HG03442 (cell line): Measurements from ENCODE around the gene RAB11A.

Experiments used
- ATAC-seq: cut with Tn5 transposase; IDR thresholded peaks from one replicate; pipeline ENCODE4 v1.9.1; 2021; ENCODE audit warnings: mild to moderate bottlenecking, moderate library complexity; ENCODE audit not compliant: unreplicated experiment

RAB11A gene

DNA sequence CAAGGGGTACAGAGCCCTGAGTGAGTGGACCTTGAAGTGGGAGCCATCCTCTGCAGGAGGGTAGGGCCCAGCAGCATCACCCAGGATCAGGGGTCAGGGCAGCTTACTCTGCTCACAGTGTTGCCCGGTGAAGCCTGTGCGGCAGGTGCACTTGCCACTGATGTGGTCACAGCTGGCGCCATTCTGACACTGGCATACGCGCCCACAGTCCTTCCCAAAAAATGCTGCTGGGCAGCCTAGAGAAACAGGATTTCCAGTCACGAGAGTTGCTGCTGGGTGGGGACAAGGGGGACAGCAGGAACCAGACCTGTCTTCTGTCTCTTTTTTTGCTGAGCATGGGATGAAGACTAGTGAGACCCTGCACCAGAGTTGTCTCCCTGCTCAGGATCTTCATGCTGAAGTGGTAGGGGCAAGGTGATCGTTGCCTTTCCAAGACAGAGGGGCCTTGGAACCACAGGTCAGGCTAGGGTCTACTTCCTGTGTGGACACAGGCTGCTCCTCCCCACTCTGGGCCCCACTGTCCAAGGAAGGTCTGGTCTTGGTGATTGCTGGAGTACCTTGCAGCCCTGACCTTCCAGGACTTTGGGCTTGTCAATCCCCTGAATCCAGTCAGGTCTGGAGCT, 46.9 kb downstream of the RAB11A start:
- no peak for ATAC-seq

DNA sequence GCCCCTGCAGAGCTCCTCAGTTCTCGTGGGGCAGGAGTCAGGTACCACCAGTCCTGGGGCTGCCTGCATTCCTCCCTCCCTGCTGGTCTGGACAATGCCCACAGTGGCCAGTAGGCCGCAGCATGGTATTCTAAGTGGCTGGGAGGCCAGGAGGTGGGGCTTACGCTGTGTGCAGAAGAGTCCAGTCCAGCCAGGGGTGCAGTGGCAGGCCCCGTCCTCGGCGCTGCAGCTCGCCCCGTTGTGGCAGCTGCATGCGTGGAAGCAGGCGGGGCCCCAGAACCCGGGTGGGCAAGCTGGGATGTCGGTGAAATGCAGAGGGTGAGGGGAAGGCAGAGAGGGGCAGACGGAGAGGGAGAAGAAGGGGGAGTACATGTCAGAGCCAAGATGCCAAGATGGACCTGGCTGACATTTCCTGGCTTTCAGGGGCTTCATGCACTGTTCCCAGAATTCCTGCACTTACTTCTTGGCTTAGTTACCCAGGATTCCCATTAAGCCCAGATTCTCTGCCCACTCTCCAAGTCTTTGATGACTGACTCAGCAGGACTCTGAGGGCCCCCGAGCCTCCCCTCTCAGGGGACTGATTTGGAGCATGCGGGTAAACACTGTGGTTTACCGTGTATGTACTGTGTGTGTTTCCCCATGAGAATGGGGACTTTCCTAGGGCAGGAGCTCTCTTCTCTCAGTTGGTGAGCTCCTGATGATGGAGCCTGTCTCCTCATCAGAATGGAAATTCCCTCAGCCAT, 47.5 kb downstream of the RAB11A start:
- peak; percentile 58 for ATAC-seq

- peak; percentile 8 for ATAC-seq
Observed at GRCh38 chr15:65917407-65917756, 48.1 kb downstream of the RAB11A start.

DNA sequence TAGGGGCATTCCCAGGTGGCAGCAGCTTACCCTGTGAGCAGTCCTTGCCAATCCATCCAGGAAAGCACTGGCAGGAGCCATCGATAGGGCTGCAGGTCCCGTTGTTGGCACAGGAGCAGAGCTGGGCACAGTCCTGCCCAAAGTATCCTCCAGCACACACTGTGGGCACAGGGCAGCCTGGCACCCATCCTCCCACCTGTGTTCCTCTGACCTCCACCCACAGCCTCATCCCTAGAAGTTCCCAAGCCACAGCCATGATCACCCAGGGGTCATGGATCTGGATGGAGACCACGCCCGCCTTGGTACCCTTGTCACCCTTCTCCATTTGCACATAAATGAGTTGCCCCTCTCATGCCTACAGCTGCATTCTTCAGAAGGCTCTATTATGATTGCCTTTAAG, 48.6 kb downstream of the RAB11A start:
- no peak for ATAC-seq

GRCh38 chr15:65918357-65918920, 49.1 kb downstream of the RAB11A start:
- no peak for ATAC-seq

DNA sequence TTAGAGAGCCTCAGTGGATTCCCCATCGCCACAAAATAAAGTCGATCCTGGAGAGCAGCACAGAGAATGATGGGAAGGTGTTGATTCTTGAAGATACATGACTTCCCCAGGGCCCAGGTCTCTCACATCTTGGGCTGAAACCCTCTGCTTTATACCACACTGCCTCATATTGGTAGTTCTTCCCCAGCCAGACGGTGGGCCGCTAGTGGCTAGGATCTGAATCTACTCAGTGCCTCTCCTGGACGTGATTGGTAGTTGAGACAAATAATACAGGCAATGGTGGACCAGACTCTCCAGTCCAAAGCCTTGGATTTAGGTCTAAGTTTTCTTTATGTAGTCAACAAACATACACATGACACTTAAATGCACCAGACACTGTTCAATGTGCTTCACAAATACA, 49.7 kb downstream of the RAB11A start:
- ATAC-seq = no peak

DNA sequence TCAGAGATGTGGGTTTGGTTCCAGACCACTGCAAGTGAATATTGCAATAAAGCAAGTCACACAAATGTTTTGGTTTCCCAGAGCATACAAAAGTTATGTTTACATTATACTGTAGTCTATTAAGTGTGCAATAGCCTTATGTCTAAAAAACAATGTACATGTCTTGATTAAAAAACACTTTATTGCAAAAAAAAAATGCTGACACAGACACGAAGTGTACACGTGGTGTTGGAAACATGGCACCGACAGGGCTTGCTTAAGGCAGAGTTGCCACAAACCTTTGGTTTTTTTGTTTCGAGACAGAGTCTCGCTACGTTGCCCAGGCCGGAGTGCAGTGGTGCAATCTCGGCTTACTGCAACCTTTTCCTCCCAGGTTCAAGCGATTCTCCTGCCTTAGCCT, 50.1 kb downstream of the RAB11A start:
- no peak for ATAC-seq

DNA sequence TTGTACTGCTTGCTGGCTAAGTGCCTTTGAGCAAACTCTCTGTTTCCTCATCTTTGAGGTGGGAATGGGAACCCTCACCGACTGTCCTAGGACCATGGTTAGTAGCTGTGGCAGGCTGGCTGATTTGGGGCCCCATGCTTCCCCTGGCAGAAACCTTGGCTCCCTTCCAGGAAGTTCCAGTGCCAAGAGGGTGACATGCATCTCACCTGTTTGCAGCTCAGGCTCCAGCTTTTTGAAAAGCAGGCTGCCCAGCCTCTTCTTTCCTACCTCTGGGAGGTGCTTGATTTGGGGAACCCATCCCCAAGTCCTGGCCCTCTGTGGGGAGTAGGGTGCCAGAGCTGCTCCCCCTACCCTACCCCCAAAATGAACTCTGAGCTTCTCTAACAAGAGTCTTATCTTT, 50.8 kb downstream of the RAB11A start:
- ATAC-seq = no peak

DNA sequence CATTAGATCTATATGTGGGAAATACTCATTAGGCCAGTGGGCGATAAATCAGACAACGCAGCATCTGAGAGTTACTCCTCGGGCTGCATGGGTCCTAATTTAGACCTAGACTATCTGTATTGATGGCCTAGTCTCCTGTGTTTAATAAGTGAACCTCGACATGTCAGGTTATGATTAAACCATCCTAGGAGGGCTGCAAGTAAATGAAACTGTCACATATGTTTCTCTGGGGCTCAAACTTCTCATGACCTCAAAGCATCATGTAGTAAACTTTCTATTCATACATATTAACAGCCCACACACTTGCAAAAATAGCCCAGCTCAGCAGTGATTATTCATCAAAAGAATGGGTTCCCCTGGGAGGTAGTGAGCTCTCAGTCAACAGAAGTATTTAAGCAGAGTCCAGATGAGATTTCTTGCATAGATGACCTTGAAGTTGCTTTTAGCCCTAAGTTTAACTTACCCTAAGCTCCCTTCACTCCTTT, 51.6 kb downstream of the RAB11A start:
- no peak for ATAC-seq

DNA sequence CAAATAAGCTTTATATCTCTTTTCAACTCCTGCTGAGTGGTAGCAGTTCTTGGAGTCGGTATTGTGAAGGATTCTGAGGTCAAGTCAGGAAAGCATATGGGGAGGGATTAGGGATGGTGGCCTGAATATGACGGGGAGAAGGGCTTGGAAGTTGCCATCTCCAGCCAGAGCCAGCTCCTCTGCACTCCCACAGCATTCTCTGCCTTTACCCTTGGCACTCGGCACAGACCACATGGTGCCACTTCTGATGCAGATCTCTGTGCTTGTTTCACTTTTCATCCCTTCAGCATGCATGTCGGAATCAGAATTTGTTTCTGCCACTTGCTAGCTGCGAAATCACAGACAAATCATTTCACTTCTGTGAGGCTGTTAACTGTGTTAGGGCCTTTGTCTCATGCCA, 52.5 kb downstream of the RAB11A start:
- no peak for ATAC-seq

GRCh38 chr15:65922621-65923020, 53.3 kb downstream of the RAB11A start:
- no peak for ATAC-seq

DNA sequence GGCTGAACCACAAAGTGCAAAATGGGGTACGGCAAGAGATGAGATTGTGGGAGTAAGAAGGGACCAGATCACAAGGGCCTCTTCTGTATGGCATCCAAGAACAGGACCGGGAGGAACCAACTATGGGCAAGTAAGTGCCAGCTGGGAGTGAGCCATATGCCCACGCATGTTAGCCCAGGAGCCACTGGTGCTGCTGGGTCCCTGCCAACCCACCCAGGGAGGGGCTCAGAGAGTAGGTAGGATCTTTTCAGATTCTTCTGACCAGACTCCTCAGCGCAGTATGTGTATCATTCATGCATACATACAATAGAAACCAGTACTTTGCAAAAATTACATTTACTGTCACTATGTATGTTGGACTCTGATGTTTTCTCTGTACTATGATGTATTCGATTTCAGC, 54.0 kb downstream of the RAB11A start:
- no peak for ATAC-seq

- no peak for ATAC-seq
Observed at GRCh38 chr15:65924004-65924403, 54.7 kb downstream of the RAB11A start.

DNA sequence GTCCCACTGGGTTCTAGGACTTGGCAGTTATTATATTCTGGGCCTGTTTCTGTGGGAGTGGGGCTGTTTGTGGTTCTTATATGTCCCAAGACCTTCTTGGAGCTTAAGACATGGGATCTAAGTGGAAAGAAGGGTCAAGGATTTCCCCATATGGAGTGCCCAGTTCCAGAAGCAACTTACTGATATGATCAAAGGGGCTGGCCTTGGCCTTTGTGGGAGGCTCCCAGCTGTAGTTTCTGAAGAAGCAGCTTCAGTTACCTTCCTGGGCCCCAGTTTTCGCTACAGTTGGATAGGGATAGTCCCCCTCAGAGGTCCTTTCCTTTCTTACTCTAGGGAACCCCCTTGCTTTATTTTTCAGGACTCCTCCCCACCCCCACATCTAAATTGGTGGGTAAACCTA, 56.0 kb downstream of the RAB11A start:
- ATAC-seq = no peak

GRCh38 chr15:65926459-65926858, 57.2 kb downstream of the RAB11A start:
- ATAC-seq = no peak

- ATAC-seq = no peak
Observed at GRCh38 chr15:65926899-65927298, 57.6 kb downstream of the RAB11A start.

- ATAC-seq = no peak
Observed at GRCh38 chr15:65927545-65927944, 58.3 kb downstream of the RAB11A start.

GRCh38 chr15:65929573-65929972, 60.3 kb downstream of the RAB11A start:
- no peak for ATAC-seq

DNA sequence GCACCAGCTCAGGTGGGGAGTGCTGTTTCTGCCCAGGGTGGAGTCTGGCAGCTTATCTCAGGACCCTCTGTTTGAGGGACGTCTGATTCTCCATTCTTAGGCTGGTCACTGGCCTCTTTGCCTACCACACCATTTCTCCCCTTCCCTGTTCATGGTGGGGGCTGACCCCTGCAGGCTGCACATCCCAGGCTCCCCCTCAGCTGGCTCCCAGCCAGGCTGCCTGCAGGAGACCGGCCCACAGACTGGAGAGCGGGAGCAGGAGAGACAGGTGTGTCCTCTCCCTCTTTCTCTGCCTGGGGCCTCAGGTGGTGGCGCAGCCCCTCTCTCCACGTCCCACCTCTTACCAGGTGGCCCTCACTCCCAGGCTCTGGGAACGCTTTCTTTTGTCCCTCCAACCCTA, 60.8 kb downstream of the RAB11A start:
- no peak for ATAC-seq

GRCh38 chr15:65931221-65931620, 61.9 kb downstream of the RAB11A start:
- ATAC-seq = no peak

- no peak for ATAC-seq
Observed at GRCh38 chr15:65935391-65935790, 66.1 kb downstream of the RAB11A start.

DNA sequence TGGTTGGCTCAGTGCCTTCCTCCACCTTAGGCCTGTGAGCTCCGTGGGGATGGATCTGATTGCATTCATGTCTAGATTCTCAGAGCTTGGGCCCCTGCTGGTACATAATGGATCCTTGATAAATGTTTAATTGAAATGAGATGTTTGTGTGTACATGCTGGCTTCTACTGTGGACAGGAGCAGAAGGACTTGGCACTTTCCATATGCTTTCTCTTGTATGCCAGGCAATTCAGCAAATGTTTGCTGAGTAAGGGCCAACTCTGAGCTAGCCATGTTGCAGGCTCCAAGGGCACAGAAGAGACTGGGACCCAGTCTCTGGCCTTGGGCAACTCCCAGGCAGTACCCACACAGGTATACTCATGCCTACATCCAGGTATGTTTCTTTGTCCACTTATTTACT, 67.0 kb downstream of the RAB11A start:
- no peak for ATAC-seq
